ENCODE results near the gene RPUSD4. TPM values are rescaled to one million over a fixed set of nuclear protein-coding genes. Genes with fewer than 3 reads are reported as not detected.

RPUSD4 gene
- total RNA-seq, 4 donors from 2014 or later, result 18.3 to 29.6 (median 23.3) TPM

GRCh38 chr11:126253265-126253664 is 41.8 kb upstream of the RPUSD4 start:
- TF ChIP-seq EP300 (IDR thresholded peaks at IDR 0.05) (no peak), POLR2A (IDR thresholded peaks at IDR 0.05) (no peak), CTCF (IDR thresholded peaks at IDR 0.05) (no peak)
- Histone ChIP-seq H3K27me3 (no peaks in the 10 kb centered on the region), H3K9me3 (no peaks in the 10 kb centered on the region), H3K4me1 (no peaks in the 10 kb centered on the region), H3K36me3 (peaks cover 0 to 58% (median 0%) of the 10 kb centered on the region in 3 donors), H3K4me3 (no peak overlapping the region), H3K27ac (no peak overlapping the region)
- 77 to 89% methylated on average over 4 of the region's 4 CpGs for WGBS, 2 donors
- no peak for DNase-seq (ENCODE audit: low spot score in 2 of 2)

- 37 to 47% methylated on average over 2 of the region's 2 CpGs for WGBS, 2 donors
- no peaks in the 10 kb centered on the region for H3K9me3 ChIP-seq
Measured at GRCh38 chr11:126246636-126247035, 35.2 kb upstream of the RPUSD4 start.

GRCh38 chr11:126233391-126233790 is 21.9 kb upstream of the RPUSD4 start:
- 94 to 98% methylated on average over 4 of the region's 4 CpGs for WGBS, 2 donors
- no peak for DNase-seq (ENCODE audit: low spot score in 2 of 2)

More at GRCh38 chr11:126246636-126247035, 35.2 kb upstream of the RPUSD4 start:
- Histone ChIP-seq H3K27ac (no peak overlapping the region), H3K4me1 (peaks cover 0 to 8% (median 0%) of the 10 kb centered on the region in 4 donors), H3K27me3 (no peaks in the 10 kb centered on the region), H3K36me3 (peaks cover 0 to 35% (median 0%) of the 10 kb centered on the region in 3 donors), H3K4me3 (no peak overlapping the region)
- TF ChIP-seq EP300 (IDR thresholded peaks at IDR 0.05) (no peak), CTCF (IDR thresholded peaks at IDR 0.05) (no peak), POLR2A (IDR thresholded peaks at IDR 0.05) (no peak)
- no peak for DNase-seq (ENCODE audit: low spot score in 2 of 2)

GRCh38 chr11:126232683-126233082 is 21.2 kb upstream of the RPUSD4 start:
- WGBS, 2 donors, result 91 to 94% methylated on average over 3 of the region's 3 CpGs
- TF ChIP-seq CTCF (IDR thresholded peaks at IDR 0.05) (no peak), POLR2A (IDR thresholded peaks at IDR 0.05) (no peak), EP300 (IDR thresholded peaks at IDR 0.05) (no peak)

More at GRCh38 chr11:126233391-126233790, 21.9 kb upstream of the RPUSD4 start:
- H3K9me3 ChIP-seq, result no peaks in the 10 kb centered on the region
- peaks cover 0 to 8% (median 0%) of the 10 kb centered on the region in 4 donors for H3K4me1 ChIP-seq
- H3K27me3 ChIP-seq, result no peaks in the 10 kb centered on the region
- H3K27ac ChIP-seq, result no peak overlapping the region
- no peak overlapping the region for H3K4me3 ChIP-seq
- peaks cover 0 to 28% (median 3%) of the 10 kb centered on the region in 3 donors for H3K36me3 ChIP-seq
- TF ChIP-seq POLR2A (IDR thresholded peaks at IDR 0.05) (no peak), EP300 (IDR thresholded peaks at IDR 0.05) (no peak), CTCF (IDR thresholded peaks at IDR 0.05) (no peak)

GRCh38 chr11:126231725-126232459 is 20.4 kb upstream of the RPUSD4 start:
- Histone ChIP-seq H3K36me3 (peaks cover 0 to 22% (median 0%) of the 10 kb centered on the region in 3 donors), H3K27ac (peak overlapping the region in 1 of 4 donors; percentile 8), H3K9me3 (no peaks in the 10 kb centered on the region), H3K27me3 (no peaks in the 10 kb centered on the region), H3K4me3 (no peak overlapping the region), H3K4me1 (peaks cover 0 to 8% (median 0%) of the 10 kb centered on the region in 4 donors)
- TF ChIP-seq CTCF (IDR thresholded peaks at IDR 0.05), result no peak
- TF ChIP-seq EP300 (IDR thresholded peaks at IDR 0.05), result no peak
- TF ChIP-seq POLR2A (IDR thresholded peaks at IDR 0.05), result no peak
- no peak for DNase-seq (ENCODE audit: low spot score in 2 of 2)
- 64 to 71% methylated on average over 6 of the region's 6 CpGs for WGBS, 2 donors

More at GRCh38 chr11:126232683-126233082, 21.2 kb upstream of the RPUSD4 start:
- Histone ChIP-seq H3K36me3 (peaks cover 0 to 22% (median 0%) of the 10 kb centered on the region in 3 donors), H3K27ac (no peak overlapping the region), H3K4me3 (no peak overlapping the region), H3K9me3 (no peaks in the 10 kb centered on the region), H3K27me3 (no peaks in the 10 kb centered on the region), H3K4me1 (peaks cover 0 to 8% (median 0%) of the 10 kb centered on the region in 4 donors)
- no peak for DNase-seq (ENCODE audit: low spot score in 2 of 2)
